ENCODE data around the gene SPTBN5.

GRCh38 chr15:41940441-41940857 lies 46.6 kb upstream of the SPTBN5 start:
- no peak for TF ChIP-seq SIN3A (IDR thresholded peaks at IDR 0.05; ENCODE audit: borderline replicate concordance, insufficient read depth, low read length)
- TF ChIP-seq POLR2AphosphoS5 (IDR thresholded peaks at IDR 0.05; ENCODE audit: low read depth, low read length) = no peak
- TF ChIP-seq TAF1 (IDR thresholded peaks at IDR 0.05; ENCODE audit: borderline replicate concordance, insufficient read depth, low read length) = no peak
